ENCODE measurements around the gene MGAT5.

MGAT5 gene

DNA sequence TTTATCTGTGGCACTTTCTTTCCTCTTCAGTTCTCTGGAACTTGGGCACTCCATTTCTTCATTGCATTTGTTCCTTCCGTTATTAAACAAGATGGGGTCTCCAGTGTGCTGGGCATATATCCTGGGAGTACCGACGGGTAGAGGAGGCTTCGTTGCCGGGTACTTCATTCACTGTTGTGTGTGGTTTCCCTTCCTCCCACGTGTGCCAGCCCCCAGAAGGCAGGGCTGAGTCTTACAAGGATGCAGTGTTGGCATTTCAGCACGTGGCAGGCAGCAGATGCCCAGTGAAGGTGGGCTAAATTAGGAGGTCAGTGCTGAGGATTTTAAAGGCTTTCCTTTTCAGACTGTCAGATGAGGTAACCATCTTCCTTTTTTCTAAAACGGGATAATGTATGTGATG is 58.6 kb downstream of the MGAT5 start:
- 0 out of 2 replicates have a peak, but pooled peaks cover 2% of the 10 kb centered on the region for H3K9me3 ChIP-seq (ENCODE audit: low read length)
- H3K4me1 ChIP-seq (ENCODE audit: insufficient read depth, low read length, severe bottlenecking) = peaks cover 58% of the 10 kb centered on the region
- no peaks in the 10 kb centered on the region for H4K20me1 ChIP-seq (ENCODE audit: insufficient read depth, low read length)
- no peaks in the 10 kb centered on the region for H3K27me3 ChIP-seq (ENCODE audit: insufficient read depth, low read length)
- H3K4me3 ChIP-seq (ENCODE audit: low read depth, low read length, poor library complexity, severe bottlenecking) = peak overlapping the region; percentile 27
- TF ChIP-seq, protein P1, sequence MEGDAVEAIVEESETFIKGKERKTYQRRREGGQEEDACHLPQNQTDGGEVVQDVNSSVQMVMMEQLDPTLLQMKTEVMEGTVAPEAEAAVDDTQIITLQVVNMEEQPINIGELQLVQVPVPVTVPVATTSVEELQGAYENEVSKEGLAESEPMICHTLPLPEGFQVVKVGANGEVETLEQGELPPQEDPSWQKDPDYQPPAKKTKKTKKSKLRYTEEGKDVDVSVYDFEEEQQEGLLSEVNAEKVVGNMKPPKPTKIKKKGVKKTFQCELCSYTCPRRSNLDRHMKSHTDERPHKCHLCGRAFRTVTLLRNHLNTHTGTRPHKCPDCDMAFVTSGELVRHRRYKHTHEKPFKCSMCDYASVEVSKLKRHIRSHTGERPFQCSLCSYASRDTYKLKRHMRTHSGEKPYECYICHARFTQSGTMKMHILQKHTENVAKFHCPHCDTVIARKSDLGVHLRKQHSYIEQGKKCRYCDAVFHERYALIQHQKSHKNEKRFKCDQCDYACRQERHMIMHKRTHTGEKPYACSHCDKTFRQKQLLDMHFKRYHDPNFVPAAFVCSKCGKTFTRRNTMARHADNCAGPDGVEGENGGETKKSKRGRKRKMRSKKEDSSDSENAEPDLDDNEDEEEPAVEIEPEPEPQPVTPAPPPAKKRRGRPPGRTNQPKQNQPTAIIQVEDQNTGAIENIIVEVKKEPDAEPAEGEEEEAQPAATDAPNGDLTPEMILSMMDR (IDR thresholded peaks at IDR 0.05; ENCODE audit: low read length) = no peak
- no peak for TF ChIP-seq EZH2 (IDR thresholded peaks at IDR 0.05; ENCODE audit: borderline replicate concordance, low read length)
- peaks cover 31% of the 10 kb centered on the region for H3K79me2 ChIP-seq (ENCODE audit: insufficient read depth, low read length)
- H3K9me2 ChIP-seq (ENCODE audit: low read depth, low read length) = no peaks in the 10 kb centered on the region
- H3K36me3 ChIP-seq (ENCODE audit: insufficient read depth, low read length) = peaks cover 41% of the 10 kb centered on the region
- H3K4me2 ChIP-seq (ENCODE audit: low read length) = peak overlapping the region; percentile 65
- H2AFZ ChIP-seq (ENCODE audit: low read length) = no peak overlapping the region
- peak overlapping the region; percentile 22; the same call in 1 of the 2 replicates for H3K9ac ChIP-seq (ENCODE audit: low read length)
- H3K27ac ChIP-seq (ENCODE audit: low read depth, low read length, poor library complexity, severe bottlenecking) = peak overlapping the region; percentile 65
- H3F3A ChIP-seq (ENCODE audit: insufficient read depth, low read length) = no peaks in the 10 kb centered on the region

DNA sequence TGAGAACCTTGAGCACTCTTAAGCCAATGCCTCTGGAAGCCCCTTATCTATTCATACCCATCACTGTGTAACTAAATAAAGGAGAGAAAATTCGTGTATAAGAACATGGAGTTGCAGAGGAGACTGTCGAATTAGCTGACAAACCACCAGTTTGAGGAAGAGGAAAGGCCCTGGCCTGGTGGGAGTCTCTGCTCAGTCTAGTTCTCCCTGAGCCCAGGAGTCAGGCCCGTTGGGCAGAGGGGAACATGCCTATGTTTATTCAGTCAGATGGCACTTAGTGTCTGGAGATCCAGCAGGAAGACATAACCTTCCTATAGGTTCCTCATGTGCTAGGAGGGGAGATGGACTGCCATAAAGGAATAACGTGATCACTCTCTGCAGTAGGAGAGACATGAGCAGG is 60.3 kb downstream of the MGAT5 start:
- Histone ChIP-seq H3K27ac (ENCODE audit: low read depth, low read length, poor library complexity, severe bottlenecking) (peak overlapping the region; percentile 65), H3K9me3 (ENCODE audit: low read length) (no peaks in the 10 kb centered on the region), H4K20me1 (ENCODE audit: insufficient read depth, low read length) (no peaks in the 10 kb centered on the region), H3K4me2 (ENCODE audit: low read length) (no peak overlapping the region), H3K9me2 (ENCODE audit: low read depth, low read length) (no peaks in the 10 kb centered on the region), H3K4me1 (ENCODE audit: insufficient read depth, low read length, severe bottlenecking) (peaks cover 57% of the 10 kb centered on the region), H2AFZ (ENCODE audit: low read length) (no peak overlapping the region), H3F3A (ENCODE audit: insufficient read depth, low read length) (no peaks in the 10 kb centered on the region), H3K27me3 (ENCODE audit: insufficient read depth, low read length) (no peaks in the 10 kb centered on the region), H3K36me3 (ENCODE audit: insufficient read depth, low read length) (peaks cover 46% of the 10 kb centered on the region), H3K4me3 (ENCODE audit: low read depth, low read length, poor library complexity, severe bottlenecking) (no peak overlapping the region), H3K9ac (ENCODE audit: low read length) (no peak overlapping the region), H3K79me2 (ENCODE audit: insufficient read depth, low read length) (peaks cover 14% of the 10 kb centered on the region)
- TF ChIP-seq EZH2 (IDR thresholded peaks at IDR 0.05; ENCODE audit: borderline replicate concordance, low read length) = no peak
- TF ChIP-seq, protein P1 (IDR thresholded peaks at IDR 0.05; ENCODE audit: low read length) = no peak

DNA sequence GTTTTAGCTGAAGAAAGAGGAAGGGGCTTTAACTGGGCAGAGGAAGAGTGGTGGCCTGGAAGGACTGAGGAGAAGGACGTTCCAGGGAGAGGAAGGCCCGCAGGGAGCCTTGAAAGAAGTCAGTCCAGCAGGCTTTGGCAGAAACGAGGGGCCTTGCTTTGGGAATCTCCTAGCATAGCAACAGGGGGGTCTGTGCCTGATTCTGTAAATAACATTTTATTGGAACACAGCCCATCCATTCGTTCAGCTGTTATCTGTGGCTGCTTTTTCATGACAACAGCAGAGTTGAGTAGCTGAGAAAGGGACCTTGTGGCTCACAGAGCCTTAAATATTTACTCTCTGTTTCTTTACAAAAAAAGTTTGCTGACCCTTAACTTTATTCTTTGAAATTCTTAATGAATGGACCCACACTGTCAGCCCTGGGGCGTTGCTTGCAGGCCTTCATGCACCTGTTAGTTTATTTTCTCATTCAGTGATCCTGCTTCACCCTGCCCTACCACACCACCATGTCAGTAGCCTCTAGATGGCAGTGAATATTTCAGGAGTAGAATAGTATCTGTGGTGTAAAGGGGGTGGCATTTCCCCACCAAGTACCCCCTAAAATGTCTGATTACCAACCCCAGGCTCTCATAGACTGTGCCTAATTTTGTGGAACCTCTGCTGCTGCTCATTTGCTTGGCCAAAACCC is 61.0 kb downstream of the MGAT5 start:
- peaks cover 12% of the 10 kb centered on the region for H3K79me2 ChIP-seq (ENCODE audit: insufficient read depth, low read length)
- peak overlapping the region; percentile 65 for H3K27ac ChIP-seq (ENCODE audit: low read depth, low read length, poor library complexity, severe bottlenecking)
- no peaks in the 10 kb centered on the region for H3K27me3 ChIP-seq (ENCODE audit: insufficient read depth, low read length)
- TF ChIP-seq, protein P1 (IDR thresholded peaks at IDR 0.05; ENCODE audit: low read length) = peak; percentile 46
- no peak for TF ChIP-seq EZH2 (IDR thresholded peaks at IDR 0.05; ENCODE audit: borderline replicate concordance, low read length)
- peaks cover 50% of the 10 kb centered on the region for H3K4me1 ChIP-seq (ENCODE audit: insufficient read depth, low read length, severe bottlenecking)
- no peak overlapping the region for H3K4me3 ChIP-seq (ENCODE audit: low read depth, low read length, poor library complexity, severe bottlenecking)
- H3K9me3 ChIP-seq (ENCODE audit: low read length) = no peaks in the 10 kb centered on the region
- no peaks in the 10 kb centered on the region for H3F3A ChIP-seq (ENCODE audit: insufficient read depth, low read length)
- peaks cover 47% of the 10 kb centered on the region for H3K36me3 ChIP-seq (ENCODE audit: insufficient read depth, low read length)
- H3K9ac ChIP-seq (ENCODE audit: low read length) = no peak overlapping the region
- no peak overlapping the region for H3K4me2 ChIP-seq (ENCODE audit: low read length)
- H2AFZ ChIP-seq (ENCODE audit: low read length) = no peak overlapping the region
- no peaks in the 10 kb centered on the region for H3K9me2 ChIP-seq (ENCODE audit: low read depth, low read length)
- no peaks in the 10 kb centered on the region for H4K20me1 ChIP-seq (ENCODE audit: insufficient read depth, low read length)
